Mucosa of descending colon (tissue), 3 donors: ENCODE measurements around the gene MT1X. TPM values are rescaled to one million over a fixed set of nuclear protein-coding genes. Genes with fewer than 3 reads are reported as not detected.

ENCODE experiments used
- ATAC-seq: fragments of 200-7000 bp; cut with Tn5 transposase; one replicate; pipeline ENCODE4 v1.9.1; 2020; ENCODE audit warnings: mild to moderate bottlenecking, moderate library complexity
- DNase-seq, 3 donors: peaks; one replicate each; pipeline ENCODE4 v3.0.0-alpha.2; 2020
- H3K36me3 ChIP-seq: fragments of 200-600 bp; one replicate; pipeline ENCODE4 v1.8.0; 2021; ENCODE audit warnings: low read depth, mild to moderate bottlenecking
- H3K4me1 ChIP-seq: fragments of 200-600 bp; one replicate; pipeline ENCODE4 v1.8.0; 2021; ENCODE audit warnings: low read depth, mild to moderate bottlenecking
- H3K4me3 ChIP-seq: fragments of 200-600 bp; one replicate; pipeline ENCODE4 v1.8.0; 2021; ENCODE audit warnings: mild to moderate bottlenecking
- H3K9me3 ChIP-seq: fragments of 200-600 bp; one replicate; pipeline ENCODE4 v1.8.0; 2021; ENCODE audit warnings: mild to moderate bottlenecking
- CTCF ChIP-seq: fragments of 200-600 bp; IDR thresholded peaks from one replicate; pipeline ENCODE4 v1.8.0; 2022; ENCODE audit warnings: antibody characterized with exemption, mild to moderate bottlenecking
- intact Hi-C, 2 donors: fragments of 100-400 bp; cut with DNase I in 1 of 2; cut with micrococcal nuclease in 1 of 2; formaldehyde crosslinking; loops; one replicate each; pipeline versions ENCODE4 v1.11.0 to v1.11.1; 2022; cut with DNase I, micrococcal nuclease
- total RNA-seq, 3 donors: library from RNA; stranded (reverse); fragmentation: NEBNext Ultra II Directional in 2 of 3; extraction: Animal tissue kit (Norgen Biotek cat#: 25700) in 2 of 3; gene quantifications; one replicate each; pipeline versions ENCODE4 v1.2.1 to v1.2.4, GENCODE V29; 2021 to 2023
- donor health status: DM: no; HTN: no; CAD: no; lungs with moderate emphysema.
- donor health status: DM: no; HTN: no; CAD: no.
- donor health status: DM: no; HTN: yes; CAD: no.

The MT1X gene
- total RNA-seq, 3 donors from 2014 or later: 78.3 to 157 (median 84.1) TPM

DNA sequence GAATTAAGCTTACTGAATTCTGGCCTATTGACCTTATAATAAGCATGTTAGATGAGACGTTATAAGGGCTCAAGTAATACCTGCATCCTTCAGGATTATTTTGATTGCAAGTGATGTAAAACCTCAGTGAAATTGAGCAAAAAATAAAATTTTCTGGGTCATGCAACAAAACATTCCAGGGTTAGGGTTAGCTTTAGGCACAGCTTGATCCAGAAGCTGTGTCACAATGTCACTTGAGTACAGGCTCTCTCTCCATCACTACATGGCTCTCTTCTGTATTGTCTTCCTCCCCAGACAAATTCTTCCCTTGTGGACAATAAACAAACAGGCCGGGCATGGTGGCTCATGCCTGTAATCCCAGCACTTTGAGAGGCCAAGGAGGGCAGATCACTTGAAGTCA lies 44.0 kb downstream of the MT1X start:
- Histone ChIP-seq H3K9me3 (no peaks in the 10 kb centered on the region), H3K4me1 (peaks cover 10% of the 10 kb centered on the region), H3K4me3 (no peak overlapping the region), H3K36me3 (no peaks in the 10 kb centered on the region)
- DNase-seq (no peak), ATAC-seq (no peak)
- intact Hi-C loops: no loop called here
- no peak for TF ChIP-seq CTCF

- no peak overlapping the region for H3K4me3 ChIP-seq
- no peak for TF ChIP-seq CTCF
- H3K4me1 ChIP-seq: peaks cover 10% of the 10 kb centered on the region
- H3K36me3 ChIP-seq: no peaks in the 10 kb centered on the region
- no peak for DNase-seq
- intact Hi-C loops: no loop called here
- ATAC-seq: no peak
- H3K9me3 ChIP-seq: no peaks in the 10 kb centered on the region
Measured at GRCh38 chr16:56726926-56727325, 44.7 kb downstream of the MT1X start.

GRCh38 chr16:56728027-56728426 lies 45.8 kb downstream of the MT1X start:
- DNase-seq (no peak), ATAC-seq (no peak)
- Histone ChIP-seq H3K4me3 (no peak overlapping the region), H3K9me3 (no peaks in the 10 kb centered on the region), H3K36me3 (no peaks in the 10 kb centered on the region), H3K4me1 (peaks cover 10% of the 10 kb centered on the region)
- TF ChIP-seq CTCF: no peak
- intact Hi-C loops: no loop called here

DNA sequence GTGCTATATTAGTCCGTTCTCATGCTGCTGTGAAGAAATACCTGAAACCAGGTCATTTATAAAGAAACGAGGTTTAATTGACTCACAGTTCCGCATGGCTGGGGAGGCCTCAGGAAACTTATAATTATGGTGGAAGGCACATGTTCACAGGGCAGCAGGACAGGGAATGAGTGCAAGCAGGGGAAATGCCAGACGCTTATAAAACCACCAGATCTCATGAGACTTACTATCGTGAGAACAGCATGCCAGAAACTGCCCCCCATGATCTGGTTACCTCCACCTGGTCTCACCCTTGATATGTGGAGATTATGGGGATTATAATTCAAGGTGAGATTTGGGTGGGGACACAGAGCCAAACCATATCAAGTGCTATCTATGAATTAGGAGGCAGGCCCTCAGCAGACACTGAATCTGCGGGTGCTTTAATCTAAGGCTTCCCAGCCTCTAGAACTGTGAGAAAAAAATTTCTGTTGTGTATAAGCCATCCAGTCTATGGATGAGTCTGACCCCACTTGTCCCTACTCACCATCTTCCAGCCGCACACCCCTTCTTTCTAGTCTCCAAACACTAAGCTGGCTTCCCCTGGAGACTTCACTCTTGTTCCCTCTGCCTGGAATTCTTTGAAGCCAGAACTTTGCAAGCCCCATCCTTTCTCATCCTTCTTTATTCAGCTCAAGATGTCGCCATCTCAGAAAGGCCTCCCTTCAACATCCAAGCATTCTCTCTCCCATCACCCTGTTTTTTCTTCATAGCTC lies 46.9 kb downstream of the MT1X start:
- H3K4me1 ChIP-seq: peaks cover 10% of the 10 kb centered on the region
- peak overlapping the region; percentile 49 for H3K4me3 ChIP-seq
- TF ChIP-seq CTCF: no peak
- DNase-seq (peak in 1 of 3 donors; percentile 16), ATAC-seq (peak; percentile 7)
- H3K9me3 ChIP-seq: no peaks in the 10 kb centered on the region
- intact Hi-C loops: no loop called here
- no peaks in the 10 kb centered on the region for H3K36me3 ChIP-seq

DNA sequence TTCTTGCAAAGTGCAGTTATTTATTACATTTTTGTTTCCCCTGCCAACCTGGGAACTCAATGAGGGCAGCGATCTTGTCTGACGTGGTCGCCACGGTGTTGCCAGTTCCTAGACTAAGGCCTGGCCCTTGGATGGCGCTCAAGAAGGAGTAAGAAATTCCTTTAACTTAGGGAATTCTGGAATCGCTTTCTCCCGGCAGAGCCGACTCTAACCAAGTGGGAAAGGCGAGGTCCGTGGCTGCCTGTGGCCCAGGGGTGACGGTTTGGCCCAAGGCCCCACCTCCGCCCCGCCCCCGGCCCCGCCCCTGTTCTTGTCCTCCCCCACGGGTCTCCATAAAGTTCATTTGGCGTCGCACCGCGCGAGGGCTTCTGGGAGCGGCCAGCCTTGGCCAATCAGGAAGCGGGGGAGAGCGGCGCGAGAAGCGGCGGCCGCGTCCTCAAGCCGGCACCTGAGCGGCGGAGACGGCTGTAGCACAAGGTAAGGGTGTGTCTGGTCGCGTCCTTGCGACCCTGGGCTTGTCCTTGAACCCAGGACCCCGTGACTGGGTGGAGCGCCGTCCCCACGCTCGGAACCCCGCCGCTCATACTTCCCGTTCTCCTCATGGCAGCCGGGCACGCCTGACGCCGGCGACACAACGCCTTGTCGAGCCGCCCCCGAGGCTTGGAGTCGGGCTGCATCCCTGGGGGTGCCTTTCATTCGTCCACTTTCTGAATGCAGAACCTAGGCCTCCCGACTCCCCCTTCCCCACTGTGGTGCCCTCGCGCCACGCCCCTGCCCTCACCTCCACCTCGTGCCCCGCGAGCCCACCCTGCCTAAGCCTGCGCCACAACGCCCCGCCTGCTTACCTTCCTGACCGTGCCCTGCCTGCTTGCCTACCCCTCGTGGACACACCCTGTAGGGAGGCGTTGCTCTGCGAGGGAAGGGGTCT lies 47.7 kb downstream of the MT1X start, which contains the start of gene NUP93:
TSS of gene NUP93 (plus strand) at position 395 of the 928 bp plus-strand sequence. CDS start 18,119 bp downstream, outside the sequence.
- Histone ChIP-seq H3K4me1 (peaks cover 10% of the 10 kb centered on the region), H3K36me3 (no peaks in the 10 kb centered on the region), H3K9me3 (no peaks in the 10 kb centered on the region), H3K4me3 (peak within 1 kb of the TSS; percentile 49)
- DNase-seq (peak; percentile 93 to 96 (median 95)), ATAC-seq (peak; percentile 99)
- intact Hi-C loops: no loop called here
- no peak for TF ChIP-seq CTCF
